Activated T-helper 9 cell treated with anti-CD3 and anti-CD28 coated beads, Interleukin-2, amount 50 U/mL, for 16 hours (primary cell): ENCODE results near the gene IPCEF1.
"Not testable (repeated sequence)": the region's sequence is repeated elsewhere in the genome, so short reads cannot be mapped to it uniquely, and the experiment has no call there.

ENCODE experiments used
- DNase-seq: peaks from one replicate; pipeline ENCODE4 v3.0.0-alpha.2; 2020; ENCODE audit warnings: low read depth

The IPCEF1 gene

GRCh38 chr6:154371281-154371680 lies 14.7 kb upstream of the IPCEF1 start:
- DNase-seq: no peak

- no peak for DNase-seq
These were observed 13.9 kb upstream of the IPCEF1 start for GRCh38 chr6:154370545-154370944.

- DNase-seq: no peak
These were observed 11.5 kb upstream of the IPCEF1 start for GRCh38 chr6:154367839-154368695.

GRCh38 chr6:154367336-154367735 lies 10.7 kb upstream of the IPCEF1 start:
- DNase-seq: no peak

GRCh38 chr6:154363821-154364220 lies 7.2 kb upstream of the IPCEF1 start:
- no peak for DNase-seq

GRCh38 chr6:154361476-154361875 lies 4.9 kb upstream of the IPCEF1 start:
- no peak for DNase-seq

- DNase-seq: no peak
These were observed 3.9 kb upstream of the IPCEF1 start for GRCh38 chr6:154360476-154360875.

GRCh38 chr6:154359679-154360078 lies 3.1 kb upstream of the IPCEF1 start:
- no peak for DNase-seq

GRCh38 chr6:154359161-154359574 lies 2.6 kb upstream of the IPCEF1 start:
- no peak for DNase-seq

- DNase-seq: no peak
These were observed 1.5 kb upstream of the IPCEF1 start for GRCh38 chr6:154358019-154358545.

GRCh38 chr6:154356113-154356512 lies 490 bp downstream of the IPCEF1 start:
- no peak for DNase-seq

- DNase-seq: no peak
These were observed 2.3 kb downstream of the IPCEF1 start for GRCh38 chr6:154354265-154354777.

GRCh38 chr6:154353626-154354025 lies 3.0 kb downstream of the IPCEF1 start:
- DNase-seq: no peak

- peak; percentile 2 for DNase-seq
These were observed 3.6 kb downstream of the IPCEF1 start for GRCh38 chr6:154352898-154353585.

- no peak for DNase-seq
These were observed 6.3 kb downstream of the IPCEF1 start for GRCh38 chr6:154350293-154350692.

GRCh38 chr6:154347981-154348380 lies 8.6 kb downstream of the IPCEF1 start:
- DNase-seq: no peak

- DNase-seq: no peak
These were observed 10.8 kb downstream of the IPCEF1 start for GRCh38 chr6:154345811-154346210.

- no peak for DNase-seq
These were observed 12.9 kb downstream of the IPCEF1 start for GRCh38 chr6:154343473-154344308.

GRCh38 chr6:154341871-154342270 lies 14.7 kb downstream of the IPCEF1 start:
- no peak for DNase-seq

- no peak for DNase-seq
These were observed 15.3 kb downstream of the IPCEF1 start for GRCh38 chr6:154341336-154341735.

GRCh38 chr6:154337406-154338005 lies 19.1 kb downstream of the IPCEF1 start:
- no peak for DNase-seq

- DNase-seq: not testable (repeated sequence)
These were observed 22.5 kb downstream of the IPCEF1 start for GRCh38 chr6:154334147-154334546.
